ENCODE measurements around the gene SCGB2A2.

Gene SCGB2A2

GRCh38 chr11:62269654-62270278, at the start of gene SCGB2A2:
Gene SCGB2A2, plus strand, starts transcription at chr11:62270158. Its CDS starts 59 bp downstream, at chr11:62270217.
- in situ Hi-C loops (cut with MboI; ENCODE audit: low sequenced_read_pairs), result no loop called here

DNA sequence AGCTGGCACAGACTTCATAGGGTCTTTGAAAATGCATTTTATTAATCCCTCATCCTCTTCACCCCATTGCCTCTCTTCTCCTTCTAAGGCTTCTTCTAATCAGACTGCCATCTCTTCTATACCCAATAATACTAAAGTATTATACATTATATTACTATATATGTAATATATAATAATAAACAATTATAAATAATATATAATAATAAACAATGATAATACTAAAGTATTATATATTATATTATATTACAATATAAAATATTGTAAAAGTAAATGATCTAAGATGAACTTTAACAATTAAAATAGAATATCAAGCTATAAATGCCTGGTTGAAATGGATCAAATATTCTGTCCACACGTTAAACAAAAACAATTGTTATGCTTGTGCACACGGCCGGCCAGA, 48.5 kb upstream of the SCGB2A2 start:
- in situ Hi-C loops (cut with MboI; ENCODE audit: low sequenced_read_pairs), result no loop called here

- in situ Hi-C loops (cut with MboI; ENCODE audit: low sequenced_read_pairs), result no loop called here
These were observed 46.9 kb upstream of the SCGB2A2 start for GRCh38 chr11:62223095-62223494.

DNA sequence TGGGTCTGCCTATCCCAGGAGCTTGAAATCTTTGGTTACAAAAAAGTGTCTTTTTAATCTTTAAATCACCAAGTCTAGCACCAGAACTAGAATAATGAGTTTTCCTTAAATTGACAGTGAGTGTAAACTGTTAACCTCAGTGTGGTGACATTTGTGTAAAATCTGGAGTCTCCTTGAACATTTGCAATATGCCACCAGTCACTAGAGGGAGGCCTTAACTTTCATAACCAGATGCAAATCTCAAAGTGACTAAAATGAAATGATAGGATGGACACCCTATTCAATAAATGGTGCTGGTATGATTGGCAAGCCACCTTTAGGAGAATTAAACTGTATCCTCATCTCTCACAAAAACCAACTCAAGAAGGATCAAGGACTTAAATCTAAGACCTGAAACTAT, 36.2 kb upstream of the SCGB2A2 start:
- in situ Hi-C loops (cut with MboI; ENCODE audit: low sequenced_read_pairs), result no loop called here

DNA sequence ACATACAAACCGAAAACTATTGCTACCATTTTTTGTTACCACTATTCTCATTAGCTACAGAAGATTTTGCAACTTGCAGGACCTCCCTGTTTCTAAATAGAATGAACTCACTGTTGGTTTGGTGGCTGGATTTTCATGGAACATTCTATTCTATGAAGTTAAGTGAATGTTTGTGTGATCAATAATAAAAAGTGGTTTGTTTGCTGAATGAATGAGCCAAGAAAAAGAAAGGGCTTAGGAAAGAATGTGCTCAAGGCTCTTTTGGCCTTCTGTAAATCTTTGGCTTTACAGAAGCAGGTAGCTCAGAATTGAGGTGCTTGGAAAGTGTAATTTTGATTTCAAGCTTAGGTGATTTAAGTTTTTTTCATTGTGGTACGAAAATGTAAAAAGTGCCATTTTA, 33.8 kb upstream of the SCGB2A2 start:
- in situ Hi-C loops (cut with MboI; ENCODE audit: low sequenced_read_pairs), result no loop called here

DNA sequence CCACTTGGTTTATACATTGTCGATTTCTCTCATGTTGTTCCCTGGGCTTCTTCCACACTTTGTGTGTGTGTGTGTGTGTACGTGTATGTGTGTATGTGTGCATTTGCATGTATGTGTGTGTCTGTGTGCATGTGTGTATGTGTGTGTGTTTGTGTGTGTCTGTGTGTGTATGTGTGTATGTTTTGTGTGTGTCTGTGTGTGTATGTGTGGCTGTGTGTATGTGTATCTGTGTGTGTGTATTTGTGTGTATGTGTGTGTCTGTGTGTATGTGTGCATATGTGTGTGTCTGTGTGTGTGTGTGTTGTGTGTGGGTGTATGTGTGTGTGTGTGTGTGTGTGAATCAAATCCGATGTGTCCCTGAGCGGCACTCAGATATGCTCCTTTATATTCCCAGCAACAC, 32.5 kb upstream of the SCGB2A2 start:
- in situ Hi-C loops (cut with MboI; ENCODE audit: low sequenced_read_pairs), result no loop called here

DNA sequence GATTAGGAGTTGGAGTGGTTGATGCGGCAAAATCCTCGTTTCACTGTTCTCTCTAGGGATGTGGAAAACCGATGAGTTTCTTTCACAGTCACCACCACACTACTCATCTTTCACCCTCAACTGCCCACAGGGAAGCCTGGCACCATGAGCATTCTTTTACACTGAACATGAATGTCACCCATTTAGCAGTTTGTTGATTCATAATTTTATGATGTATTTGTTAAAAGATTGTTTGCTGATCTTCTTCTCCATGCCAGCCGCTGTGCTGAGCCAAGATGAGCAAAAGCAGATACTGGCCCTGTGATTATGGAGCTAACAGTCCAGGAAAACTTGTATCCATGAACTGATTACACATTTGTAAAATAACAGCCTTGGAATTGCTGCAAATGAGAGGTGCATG, 31.8 kb upstream of the SCGB2A2 start:
- in situ Hi-C loops (cut with MboI; ENCODE audit: low sequenced_read_pairs), result no loop called here

- in situ Hi-C loops (cut with MboI; ENCODE audit: low sequenced_read_pairs), result no loop called here
These were observed 28.9 kb upstream of the SCGB2A2 start for GRCh38 chr11:62241095-62241494.

GRCh38 chr11:62242021-62242420, 27.9 kb upstream of the SCGB2A2 start, which contains the start of gene SCGB1D2:
Gene SCGB1D2, plus strand, starts transcription at chr11:62242239. Its CDS starts 69 bp downstream, at chr11:62242308.
- in situ Hi-C loops (cut with MboI; ENCODE audit: low sequenced_read_pairs), result no loop called here

DNA sequence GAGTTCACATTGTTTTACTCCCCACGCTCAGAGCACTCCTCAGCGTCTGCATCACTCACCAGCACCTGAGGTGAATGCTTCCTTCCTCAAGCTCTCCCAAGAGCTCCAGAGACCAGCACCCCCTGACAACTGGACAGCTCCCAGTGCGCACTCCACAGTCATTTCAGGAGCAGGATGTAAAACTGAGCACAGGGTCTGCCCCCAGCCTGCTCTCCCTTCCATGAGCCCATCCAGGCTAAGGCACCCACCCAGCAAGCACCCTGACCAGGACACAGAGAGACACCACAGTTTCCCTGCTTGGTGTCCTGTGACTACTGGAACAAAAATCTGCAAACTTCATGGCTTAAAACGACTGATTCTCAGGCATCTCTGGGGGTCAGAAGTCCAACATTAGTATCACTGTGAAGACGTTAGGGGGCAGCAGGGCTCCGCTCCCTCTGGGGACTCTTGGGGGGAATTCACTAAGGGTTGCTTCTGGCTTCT, 24.6 kb upstream of the SCGB2A2 start:
- in situ Hi-C loops (cut with MboI; ENCODE audit: low sequenced_read_pairs), result no loop called here

DNA sequence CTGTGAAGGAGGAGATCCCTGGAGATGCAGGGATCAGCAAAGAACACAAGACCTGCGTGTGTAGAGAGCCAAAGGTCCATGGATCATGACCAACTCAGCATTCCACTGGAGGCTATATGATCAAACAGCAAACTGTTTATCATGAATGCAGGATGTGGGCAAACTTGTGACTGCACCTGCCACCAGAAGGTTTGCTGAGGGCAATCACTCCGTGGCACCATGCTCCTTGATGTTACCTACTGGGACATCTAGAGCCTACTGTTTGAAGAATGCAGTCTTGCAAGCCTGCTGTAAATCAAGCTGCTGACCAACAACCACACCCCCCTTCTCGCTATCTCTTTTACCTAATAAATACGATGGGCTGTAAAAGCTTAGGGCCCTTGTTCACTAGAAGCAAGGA, 18.3 kb upstream of the SCGB2A2 start:
- in situ Hi-C loops (cut with MboI; ENCODE audit: low sequenced_read_pairs), result no loop called here

GRCh38 chr11:62253999-62254542, 15.9 kb upstream of the SCGB2A2 start:
- in situ Hi-C loops (cut with MboI; ENCODE audit: low sequenced_read_pairs), result no loop called here

- in situ Hi-C loops (cut with MboI; ENCODE audit: low sequenced_read_pairs), result no loop called here
These were observed 13.7 kb upstream of the SCGB2A2 start for GRCh38 chr11:62256281-62256680.

GRCh38 chr11:62260261-62260953, 9.6 kb upstream of the SCGB2A2 start:
- in situ Hi-C loops (cut with MboI; ENCODE audit: low sequenced_read_pairs), result no loop called here

GRCh38 chr11:62264004-62264403, 6.0 kb upstream of the SCGB2A2 start:
- in situ Hi-C loops (cut with MboI; ENCODE audit: low sequenced_read_pairs), result no loop called here

DNA sequence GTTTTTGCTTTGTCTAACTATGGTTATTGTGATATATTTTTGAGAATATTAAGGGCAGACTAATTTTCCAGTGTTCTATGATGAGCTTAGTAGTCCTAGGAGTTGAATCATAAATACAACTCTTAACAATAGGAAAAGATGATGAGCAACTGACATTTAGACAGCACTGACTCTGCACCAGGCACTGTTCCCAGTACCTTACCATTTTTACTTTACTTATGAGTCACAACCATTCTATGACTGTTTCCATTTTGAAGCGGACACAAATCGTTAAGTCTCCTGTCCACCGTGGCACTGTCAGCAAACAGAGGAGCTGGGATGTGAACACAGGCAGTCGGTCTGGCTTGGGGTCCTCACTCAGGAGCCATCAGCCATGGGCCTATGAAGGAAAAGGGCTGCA, 3.4 kb upstream of the SCGB2A2 start:
- in situ Hi-C loops (cut with MboI; ENCODE audit: low sequenced_read_pairs), result no loop called here

- in situ Hi-C loops (cut with MboI; ENCODE audit: low sequenced_read_pairs), result no loop called here
These were observed 2.9 kb upstream of the SCGB2A2 start for GRCh38 chr11:62267050-62267449.

- in situ Hi-C loops (cut with MboI; ENCODE audit: low sequenced_read_pairs), result no loop called here
These were observed 2.4 kb upstream of the SCGB2A2 start for GRCh38 chr11:62267576-62267975.

GRCh38 chr11:62273284-62273683, 3.3 kb downstream of the SCGB2A2 start:
- in situ Hi-C loops (cut with MboI; ENCODE audit: low sequenced_read_pairs), result no loop called here

- in situ Hi-C loops (cut with MboI; ENCODE audit: low sequenced_read_pairs), result no loop called here
These were observed 3.9 kb downstream of the SCGB2A2 start for GRCh38 chr11:62273789-62274275.

GRCh38 chr11:62280452-62280851, 10.5 kb downstream of the SCGB2A2 start:
- in situ Hi-C loops (cut with MboI; ENCODE audit: low sequenced_read_pairs), result no loop called here

DNA sequence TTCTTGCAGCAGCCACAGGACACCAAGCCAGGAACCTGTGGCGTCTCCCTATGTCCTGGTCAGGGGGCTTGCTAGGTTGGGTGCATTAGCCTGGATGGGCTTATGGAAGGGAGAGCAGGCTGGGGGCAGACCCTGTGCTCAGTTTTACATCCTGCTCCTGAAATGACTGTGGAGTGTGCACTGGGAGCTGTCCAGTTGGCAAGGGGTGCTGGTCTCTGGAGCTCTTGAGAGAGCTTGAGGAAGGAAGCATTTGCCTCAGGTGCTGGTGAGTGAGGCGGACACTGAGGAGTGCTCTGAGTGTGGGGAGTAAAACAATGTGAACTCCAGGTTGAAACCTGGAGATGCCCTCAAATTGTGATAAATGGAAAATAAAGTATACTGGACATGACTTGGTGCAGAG, 25.5 kb downstream of the SCGB2A2 start:
- in situ Hi-C loops (cut with MboI; ENCODE audit: low sequenced_read_pairs), result no loop called here

Measured in HL-60/S4 treated with retinoic acid at 250 ng/mL for 4 days and 3 days (cell line).